GM10847 (cell line): ENCODE data around the gene PCDHGB5.
"Not testable (repeated sequence)": the region's sequence is repeated elsewhere in the genome, so short reads cannot be mapped to it uniquely, and the experiment has no call there.

ENCODE experiments used
- POLR2A ChIP-seq: IDR thresholded peaks from 2 replicates; pipeline ENCODE4 v1.6.1; 2011; ENCODE audit not compliant: insufficient read length; ENCODE audit errors: extremely low read depth

PCDHGB5 gene

GRCh38 chr5:141397756-141398551 lies at the start of gene PCDHGB5:
Gene PCDHGB5 (plus strand): TSS chr5:141397947. CDS start chr5:141398128, 181 bp downstream.
- TF ChIP-seq POLR2A, result not testable (repeated sequence)

- no peak for TF ChIP-seq POLR2A
Observed at GRCh38 chr5:141349917-141350619, 47.7 kb upstream of the PCDHGB5 start, which contains the start of gene PCDHGB1. Gene PCDHGB1 (plus strand): TSS chr5:141350099. CDS start chr5:141350261, 162 bp downstream.

GRCh38 chr5:141351591-141351990 lies 46.2 kb upstream of the PCDHGB5 start:
- TF ChIP-seq POLR2A, result no peak

- TF ChIP-seq POLR2A, result no peak
Observed at GRCh38 chr5:141354900-141355469, 42.8 kb upstream of the PCDHGB5 start, which contains the start of gene PCDHGA4. Gene PCDHGA4 (plus strand): TSS chr5:141355021. CDS start chr5:141355108, 87 bp downstream.

GRCh38 chr5:141355641-141356040 lies 42.1 kb upstream of the PCDHGB5 start:
- TF ChIP-seq POLR2A, result no peak

- TF ChIP-seq POLR2A, result no peak
Observed at GRCh38 chr5:141356133-141356532, 41.6 kb upstream of the PCDHGB5 start.

- no peak for TF ChIP-seq POLR2A
Observed at GRCh38 chr5:141356950-141357349, 40.8 kb upstream of the PCDHGB5 start.

- no peak for TF ChIP-seq POLR2A
Observed at GRCh38 chr5:141359790-141360426, 37.8 kb upstream of the PCDHGB5 start, which contains the start of gene PCDHGB2. Gene PCDHGB2 (plus strand): TSS chr5:141359994. CDS start chr5:141360136, 142 bp downstream.

GRCh38 chr5:141360685-141361084 lies 37.1 kb upstream of the PCDHGB5 start:
- no peak for TF ChIP-seq POLR2A

GRCh38 chr5:141362719-141363118 lies 35.0 kb upstream of the PCDHGB5 start:
- TF ChIP-seq POLR2A, result no peak

GRCh38 chr5:141363952-141364660 lies 33.6 kb upstream of the PCDHGB5 start, which contains the start of gene PCDHGA5:
Gene PCDHGA5 (plus strand): TSS chr5:141364162. CDS start chr5:141364331, 169 bp downstream.
- no peak for TF ChIP-seq POLR2A

- TF ChIP-seq POLR2A, result no peak
Observed at GRCh38 chr5:141366016-141366896, 31.5 kb upstream of the PCDHGB5 start.
